GM19239 (cell line): ENCODE measurements around the gene ZNF670.
A peak's percentile ranks its signal among the peaks of the same experiment; 100 is the strongest.

ENCODE experiments used
- DNase-seq: peaks from one replicate; pipeline ENCODE4 v3.0.0; 2011; ENCODE audit warnings: low spot score; ENCODE audit not compliant: insufficient read length
- FAIRE-seq: peaks from 2 replicates; lab custom pipeline; 2011; peaks lifted over from hg19 to GRCh38; lab: Jason Lieb, UNC

Gene ZNF670

DNA sequence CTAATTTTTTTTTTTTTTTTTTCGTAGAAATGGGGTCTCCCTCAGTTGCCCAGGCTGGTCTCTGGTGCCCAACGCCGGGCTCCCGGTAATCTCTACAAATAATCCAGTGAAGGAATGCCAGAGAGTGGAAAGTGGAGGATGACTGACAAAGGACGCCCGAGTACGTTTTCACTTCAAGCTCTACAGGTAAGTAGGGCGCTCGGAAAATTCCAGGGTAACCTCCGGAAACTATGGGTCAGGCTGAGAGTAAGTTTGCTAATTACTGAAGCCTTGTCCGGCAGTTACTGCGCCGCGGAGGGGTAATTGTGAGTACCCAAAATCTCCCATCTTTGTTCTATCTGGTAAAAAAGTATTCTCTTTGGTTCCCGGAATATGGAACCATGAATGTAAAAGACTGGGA lies 27.4 kb upstream of the ZNF670 start:
- no peak for FAIRE-seq
- DNase-seq: no peak

- no peak for FAIRE-seq
- DNase-seq: no peak
These were observed 26.4 kb upstream of the ZNF670 start for GRCh38 chr1:247104965-247105364.

DNA sequence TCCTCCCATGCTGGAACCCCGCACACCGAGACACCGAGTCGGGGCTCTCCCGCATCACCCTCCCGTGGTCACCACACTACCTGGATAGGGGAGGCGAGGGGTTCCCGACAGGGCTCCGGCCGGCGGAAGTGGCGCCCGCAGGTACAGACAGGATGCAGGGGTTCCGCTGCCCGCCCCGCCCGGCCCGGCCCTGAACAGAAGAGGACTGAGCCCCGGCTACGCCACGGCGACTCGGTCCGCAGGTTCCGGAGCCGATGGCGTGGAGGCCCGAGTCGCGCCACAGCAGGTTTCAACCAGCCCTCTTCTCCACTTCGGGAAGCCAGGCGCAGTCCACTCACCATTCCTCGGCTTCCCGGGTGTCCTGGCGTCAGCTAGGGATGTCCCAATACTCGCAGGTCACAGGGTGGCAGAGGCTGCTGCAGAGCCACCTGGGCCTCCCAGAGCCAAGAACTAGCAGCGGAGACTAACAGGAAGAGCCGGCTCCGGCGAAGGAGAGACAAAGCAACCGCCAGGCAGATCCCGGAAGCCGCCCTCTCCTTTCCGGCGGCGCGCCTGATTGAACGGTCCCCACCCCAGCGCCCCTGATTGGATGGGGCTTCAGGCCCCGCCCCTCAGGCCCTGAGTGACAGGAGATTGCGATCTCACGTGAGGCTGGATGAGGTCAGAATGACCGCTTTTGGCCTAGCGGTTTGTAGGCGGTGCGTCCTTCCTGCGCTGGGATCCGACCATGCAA lies 25.4 kb upstream of the ZNF670 start, which contains the start of gene ZNF669:
Gene ZNF669, minus strand, starts transcription at position 498 of the 733 bp plus-strand sequence. Its CDS starts 157 bp downstream, at position 341.
- FAIRE-seq (peak; percentile 90), DNase-seq (peak; percentile 88)

DNA sequence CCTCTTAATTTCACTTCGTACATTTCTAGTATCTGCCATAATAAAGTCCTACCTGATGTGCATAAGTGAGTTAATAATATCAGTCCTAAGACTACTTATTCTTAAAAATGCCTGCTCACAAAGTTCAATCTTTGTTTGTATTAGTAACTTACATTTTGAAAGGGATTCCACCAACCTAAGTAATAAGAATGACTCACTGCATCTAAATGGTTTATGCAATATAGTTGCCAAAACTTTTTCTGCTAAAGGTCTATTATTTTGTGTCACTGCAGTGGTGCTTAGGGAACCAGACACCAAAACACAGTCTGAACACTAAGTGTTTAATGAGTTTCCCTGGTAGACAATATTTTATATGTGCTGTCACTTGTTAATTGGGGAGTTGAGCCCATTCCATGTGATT lies 23.8 kb upstream of the ZNF670 start:
- DNase-seq: no peak
- no peak for FAIRE-seq

- no peak for FAIRE-seq
- no peak for DNase-seq
These were observed 22.2 kb upstream of the ZNF670 start for GRCh38 chr1:247100676-247101279.

- FAIRE-seq (no peak), DNase-seq (no peak)
These were observed 18.3 kb upstream of the ZNF670 start for GRCh38 chr1:247096958-247097357.

GRCh38 chr1:247096544-247096943 lies 17.9 kb upstream of the ZNF670 start:
- DNase-seq: no peak
- no peak for FAIRE-seq

GRCh38 chr1:247096112-247096511 lies 17.5 kb upstream of the ZNF670 start:
- DNase-seq: no peak
- no peak for FAIRE-seq

GRCh38 chr1:247090455-247090854 lies 11.8 kb upstream of the ZNF670 start:
- DNase-seq (no peak), FAIRE-seq (no peak)

- FAIRE-seq (no peak), DNase-seq (no peak)
These were observed 11.2 kb upstream of the ZNF670 start for GRCh38 chr1:247089616-247090375.

- FAIRE-seq: no peak
- no peak for DNase-seq
These were observed 10.4 kb upstream of the ZNF670 start for GRCh38 chr1:247088967-247089366.

GRCh38 chr1:247087256-247087655 lies 8.6 kb upstream of the ZNF670 start:
- no peak for DNase-seq
- no peak for FAIRE-seq

- no peak for FAIRE-seq
- DNase-seq: no peak
These were observed 6.7 kb upstream of the ZNF670 start for GRCh38 chr1:247085310-247085709.

DNA sequence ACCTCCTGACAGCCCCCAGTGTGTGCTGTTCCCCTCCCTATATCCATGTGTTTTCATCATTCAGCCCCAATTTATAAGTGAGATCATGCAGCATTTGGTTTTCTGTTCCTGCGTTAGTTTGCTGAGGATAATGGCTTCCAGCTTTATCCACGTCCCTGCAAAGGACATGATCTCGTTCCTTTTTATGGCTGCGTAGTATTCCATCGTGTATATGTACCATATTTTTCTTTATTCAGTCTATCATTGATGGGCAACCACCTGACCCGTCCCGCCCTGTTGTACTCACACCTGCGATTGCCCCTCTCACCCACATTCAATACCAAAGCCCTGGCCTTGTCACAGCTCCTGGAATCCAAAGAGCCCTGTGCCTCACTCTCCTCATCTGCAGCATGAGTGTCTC lies 6.2 kb upstream of the ZNF670 start:
- DNase-seq (no peak), FAIRE-seq (no peak)

DNA sequence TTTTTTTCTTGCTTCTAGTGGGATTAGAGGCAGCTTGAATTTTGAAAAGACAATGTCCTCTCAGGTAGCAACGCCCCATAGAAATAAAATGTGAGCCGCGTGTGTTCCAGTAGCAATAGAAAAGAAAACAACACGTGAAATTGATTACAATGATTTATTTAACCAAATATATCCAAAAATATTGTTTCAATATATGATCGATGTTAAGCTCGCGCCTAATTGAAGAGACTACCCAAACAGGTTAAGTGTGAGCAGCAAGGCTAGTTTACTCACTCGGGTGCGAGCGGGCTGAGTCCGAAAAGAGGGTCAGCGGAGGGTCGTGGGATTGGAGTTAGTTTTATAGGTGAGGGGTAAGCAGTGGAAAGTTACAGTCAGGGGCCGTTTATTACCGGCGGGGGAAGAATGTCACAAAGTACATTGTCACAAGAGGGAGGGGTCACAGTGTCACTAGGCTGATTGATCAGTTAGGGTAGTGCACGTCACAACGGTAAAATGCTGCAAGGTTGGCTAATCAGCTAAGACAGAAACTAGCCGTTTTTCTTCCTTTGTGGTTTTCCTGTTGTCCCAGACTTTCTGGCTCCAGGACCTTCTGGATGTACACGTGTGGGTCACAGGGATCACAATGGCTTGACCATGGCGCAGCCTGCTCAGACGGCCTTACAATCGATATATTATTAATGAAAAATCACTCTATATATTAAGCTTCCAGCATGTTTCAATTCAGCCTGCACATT lies 697 bp upstream of the ZNF670 start:
- no peak for FAIRE-seq
- DNase-seq: no peak

GRCh38 chr1:247077876-247078257 lies 744 bp downstream of the ZNF670 start:
- FAIRE-seq: peak; percentile 61

DNA sequence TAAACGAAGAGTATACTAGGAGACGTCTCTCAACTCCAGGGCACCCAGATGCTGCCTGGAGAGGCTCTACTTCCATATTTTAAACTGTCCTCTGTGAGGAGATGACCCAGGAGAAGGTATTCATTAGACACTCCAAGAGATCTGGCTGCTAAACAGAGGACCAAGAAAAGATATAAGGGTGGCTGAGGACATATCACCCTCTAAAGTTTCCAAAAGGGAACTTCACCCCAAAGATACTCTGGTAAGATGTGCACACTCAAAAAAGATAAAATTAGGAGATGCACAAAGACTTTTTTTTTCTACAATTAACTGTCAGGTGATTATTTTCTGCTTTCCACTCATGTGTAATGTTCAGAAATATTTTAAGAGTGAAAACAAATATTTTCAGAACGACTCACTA lies 1.4 kb downstream of the ZNF670 start:
- DNase-seq (no peak), FAIRE-seq (no peak)

More at GRCh38 chr1:247077876-247078257, 744 bp downstream of the ZNF670 start:
- peak; percentile 14 for DNase-seq

GRCh38 chr1:247070645-247071044 lies 8.0 kb downstream of the ZNF670 start:
- DNase-seq: no peak
- no peak for FAIRE-seq

DNA sequence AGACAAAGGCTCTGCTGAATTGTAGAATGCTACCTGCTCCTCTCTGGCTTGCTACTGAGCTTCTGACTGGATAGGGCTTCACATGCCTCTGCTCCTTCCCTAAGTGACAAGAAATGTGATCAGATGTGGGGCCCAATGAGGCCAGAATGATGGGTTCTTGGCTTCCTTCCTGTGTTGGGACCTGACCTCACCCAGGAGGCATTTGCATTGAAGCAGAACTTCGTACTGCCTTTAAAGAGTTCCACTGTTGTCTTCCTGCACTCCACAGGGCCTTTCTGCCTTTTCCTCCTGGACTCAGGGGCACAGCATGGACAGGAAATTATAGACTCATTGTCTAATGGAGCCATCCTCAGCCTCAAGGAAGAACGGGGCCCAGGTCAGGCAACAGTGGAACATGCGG lies 14.3 kb downstream of the ZNF670 start:
- no peak for FAIRE-seq
- no peak for DNase-seq

GRCh38 chr1:247060771-247061170 lies 17.8 kb downstream of the ZNF670 start:
- DNase-seq: no peak
- FAIRE-seq: no peak

DNA sequence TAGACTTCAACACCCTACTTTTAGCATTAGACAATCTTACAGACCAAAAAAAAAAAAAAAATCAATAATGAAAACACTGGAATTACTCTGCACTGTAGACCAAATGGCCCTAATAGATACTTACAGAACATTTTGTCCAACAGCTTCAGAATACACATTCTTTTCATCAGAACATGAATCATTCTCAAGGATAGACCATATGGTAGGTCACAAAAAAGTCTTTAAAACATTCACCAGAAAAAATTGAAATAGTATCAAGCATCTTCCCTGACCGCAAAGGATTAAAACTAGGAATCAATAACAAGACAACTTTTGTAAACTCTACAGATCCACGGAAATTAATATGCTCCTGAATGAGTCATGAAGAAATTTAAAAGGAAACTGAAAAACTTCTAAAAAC lies 22.5 kb downstream of the ZNF670 start:
- FAIRE-seq: no peak
- no peak for DNase-seq
